ENCODE data around the gene IMP3. TPM values are rescaled to one million over a fixed set of nuclear protein-coding genes. Genes with fewer than 3 reads are reported as not detected.
"Not testable (repeated sequence)": the region's sequence is repeated elsewhere in the genome, so short reads cannot be mapped to it uniquely, and the experiment has no call there.

The IMP3 gene
- total RNA-seq, 1 donor from 2014 or later: 106 TPM

- intact Hi-C loops (cut with micrococcal nuclease): loop anchor here (1.0 to 10.0 kb wide), 5 partner anchors 34 to 264 kb away; partner anchors contain the start of genes FBXO22 and PTPN9
- DNase-seq (ENCODE audit: low spot score): no peak
- peaks cover 29% of the 10 kb centered on the region for H3K4me1 Mint-ChIP-seq (ENCODE audit: low read depth)
These were observed 1.1 kb upstream of the IMP3 start for GRCh38 chr15:75641179-75641503.

GRCh38 chr15:75640483-75641178 is 607 bp upstream of the IMP3 start:
- H3K27me3 Mint-ChIP-seq (ENCODE audit: low read depth): peaks cover 2% of the 10 kb centered on the region
- intact Hi-C loops (cut with micrococcal nuclease): loop anchor here (1.0 to 10.0 kb wide), 8 partner anchors 15 to 272 kb away; partner anchors contain the start of genes FBXO22, MAN2C1, PTPN9 and SIN3A
- H3K27ac Mint-ChIP-seq: peak overlapping the region; percentile 93
- H3K36me3 Mint-ChIP-seq (ENCODE audit: low read depth): peaks cover 28% of the 10 kb centered on the region
- H3K4me3 Mint-ChIP-seq (ENCODE audit: low read depth): peak overlapping the region; percentile 92
- DNase-seq (ENCODE audit: low spot score): peak; percentile 62
- no peaks in the 10 kb centered on the region for H3K9me3 Mint-ChIP-seq
- peaks cover 31% of the 10 kb centered on the region for H3K4me1 Mint-ChIP-seq (ENCODE audit: low read depth)

More at GRCh38 chr15:75641179-75641503, 1.1 kb upstream of the IMP3 start:
- peak overlapping the region; percentile 93 for H3K27ac Mint-ChIP-seq
- peaks cover 28% of the 10 kb centered on the region for H3K36me3 Mint-ChIP-seq (ENCODE audit: low read depth)
- peak overlapping the region; percentile 92 for H3K4me3 Mint-ChIP-seq (ENCODE audit: low read depth)
- H3K9me3 Mint-ChIP-seq: no peaks in the 10 kb centered on the region
- H3K27me3 Mint-ChIP-seq (ENCODE audit: low read depth): peaks cover 2% of the 10 kb centered on the region

GRCh38 chr15:75639191-75639708 is 774 bp downstream of the IMP3 start:
- peaks cover 2% of the 10 kb centered on the region for H3K27me3 Mint-ChIP-seq (ENCODE audit: low read depth)
- intact Hi-C loops (cut with micrococcal nuclease): no loop called here

GRCh38 chr15:75637245-75638009 is 2.6 kb downstream of the IMP3 start:
- intact Hi-C loops (cut with micrococcal nuclease): no loop called here
- no peak for DNase-seq (ENCODE audit: low spot score)
- H3K27ac Mint-ChIP-seq: no peak overlapping the region
- peaks cover 28% of the 10 kb centered on the region for H3K36me3 Mint-ChIP-seq (ENCODE audit: low read depth)
- H3K4me3 Mint-ChIP-seq (ENCODE audit: low read depth): peak overlapping the region; percentile 92
- peaks cover 29% of the 10 kb centered on the region for H3K4me1 Mint-ChIP-seq (ENCODE audit: low read depth)
- H3K9me3 Mint-ChIP-seq: no peaks in the 10 kb centered on the region
- H3K27me3 Mint-ChIP-seq (ENCODE audit: low read depth): peaks cover 2% of the 10 kb centered on the region

More at GRCh38 chr15:75639191-75639708, 774 bp downstream of the IMP3 start:
- peaks cover 28% of the 10 kb centered on the region for H3K36me3 Mint-ChIP-seq (ENCODE audit: low read depth)
- H3K4me3 Mint-ChIP-seq (ENCODE audit: low read depth): peak overlapping the region; percentile 92
- no peaks in the 10 kb centered on the region for H3K9me3 Mint-ChIP-seq
- H3K27ac Mint-ChIP-seq: peak overlapping the region; percentile 93
- DNase-seq (ENCODE audit: low spot score): no peak
- peaks cover 29% of the 10 kb centered on the region for H3K4me1 Mint-ChIP-seq (ENCODE audit: low read depth)

GRCh38 chr15:75636026-75636425 is 4.0 kb downstream of the IMP3 start:
- intact Hi-C loops (cut with micrococcal nuclease): no loop called here
- H3K4me3 Mint-ChIP-seq (ENCODE audit: low read depth): no peak overlapping the region
- H3K4me1 Mint-ChIP-seq (ENCODE audit: low read depth): peaks cover 25% of the 10 kb centered on the region
- H3K36me3 Mint-ChIP-seq (ENCODE audit: low read depth): peaks cover 28% of the 10 kb centered on the region
- no peaks in the 10 kb centered on the region for H3K9me3 Mint-ChIP-seq
- DNase-seq (ENCODE audit: low spot score): no peak
- no peak overlapping the region for H3K27ac Mint-ChIP-seq
- H3K27me3 Mint-ChIP-seq (ENCODE audit: low read depth): no peaks in the 10 kb centered on the region

- H3K9me3 Mint-ChIP-seq; H3K4me3 Mint-ChIP-seq (ENCODE audit: low read depth); intact Hi-C loops (cut with micrococcal nuclease); H3K27me3 Mint-ChIP-seq (ENCODE audit: low read depth); H3K27ac Mint-ChIP-seq; DNase-seq (ENCODE audit: low spot score): not testable (repeated sequence)
- Mint-ChIP-seq H3K4me1 (ENCODE audit: low read depth) (peaks cover 18% of the 10 kb centered on the region), H3K36me3 (ENCODE audit: low read depth) (peaks cover 22% of the 10 kb centered on the region)
These were observed 6.1 kb downstream of the IMP3 start for GRCh38 chr15:75633922-75634321.

GRCh38 chr15:75631935-75632334 is 8.1 kb downstream of the IMP3 start:
- H3K4me1 Mint-ChIP-seq (ENCODE audit: low read depth): peaks cover 11% of the 10 kb centered on the region
- H3K4me3 Mint-ChIP-seq (ENCODE audit: low read depth): no peak overlapping the region
- H3K27me3 Mint-ChIP-seq (ENCODE audit: low read depth): no peaks in the 10 kb centered on the region
- H3K36me3 Mint-ChIP-seq (ENCODE audit: low read depth): peaks cover 2% of the 10 kb centered on the region
- no peaks in the 10 kb centered on the region for H3K9me3 Mint-ChIP-seq
- DNase-seq (ENCODE audit: low spot score): no peak
- intact Hi-C loops (cut with micrococcal nuclease): no loop called here
- no peak overlapping the region for H3K27ac Mint-ChIP-seq

- intact Hi-C loops (cut with micrococcal nuclease): loop anchor here (1.0 to 10.0 kb wide), 6 partner anchors 15 to 841 kb away; partner anchors contain the start of genes CSK, IMP3, MAN2C1 and PTPN9
- Mint-ChIP-seq H3K4me1 (ENCODE audit: low read depth) (peaks cover 33% of the 10 kb centered on the region), H3K36me3 (ENCODE audit: low read depth) (peaks cover 14% of the 10 kb centered on the region), H3K4me3 (ENCODE audit: low read depth) (peak within 1 kb of the TSS; percentile 92), H3K27ac (peak within 1 kb of the TSS; percentile 97), H3K27me3 (ENCODE audit: low read depth) (no peaks in the 10 kb centered on the region), H3K9me3 (no peaks in the 10 kb centered on the region)
- peak; percentile 88 for DNase-seq (ENCODE audit: low spot score)
These were observed 14.3 kb downstream of the IMP3 start, which contains the start of gene SNUPN for GRCh38 chr15:75625542-75626347. Gene SNUPN (minus strand): TSS chr15:75625725. CDS start chr15:75621051, 4,674 bp downstream.

- peaks cover 37% of the 10 kb centered on the region for H3K36me3 Mint-ChIP-seq (ENCODE audit: low read depth)
- peaks cover 37% of the 10 kb centered on the region for H3K4me1 Mint-ChIP-seq (ENCODE audit: low read depth)
- H3K27me3 Mint-ChIP-seq (ENCODE audit: low read depth): no peaks in the 10 kb centered on the region
- intact Hi-C loops (cut with micrococcal nuclease): loop anchor here (10.0 kb wide), 1 partner anchor 838 kb away; the partner anchor contains the start of gene CSK
- no peak for DNase-seq (ENCODE audit: low spot score)
- no peaks in the 10 kb centered on the region for H3K9me3 Mint-ChIP-seq
- H3K4me3 Mint-ChIP-seq (ENCODE audit: low read depth): no peak overlapping the region
- peak overlapping the region; percentile 76 for H3K27ac Mint-ChIP-seq
These were observed 17.5 kb downstream of the IMP3 start for GRCh38 chr15:75622505-75622904.

GRCh38 chr15:75620841-75621391 is 19.1 kb downstream of the IMP3 start:
- intact Hi-C loops (cut with micrococcal nuclease): loop anchor here (10.0 kb wide), 1 partner anchor 836 kb away; the partner anchor contains the start of gene CSK
- H3K36me3 Mint-ChIP-seq (ENCODE audit: low read depth): peaks cover 52% of the 10 kb centered on the region
- peaks cover 25% of the 10 kb centered on the region for H3K4me1 Mint-ChIP-seq (ENCODE audit: low read depth)
- DNase-seq (ENCODE audit: low spot score): no peak
- peak overlapping the region; percentile 39 for H3K4me3 Mint-ChIP-seq (ENCODE audit: low read depth)
- H3K27ac Mint-ChIP-seq: peak overlapping the region; percentile 86
- no peaks in the 10 kb centered on the region for H3K27me3 Mint-ChIP-seq (ENCODE audit: low read depth)
- H3K9me3 Mint-ChIP-seq: no peaks in the 10 kb centered on the region

- H3K9me3 Mint-ChIP-seq: no peaks in the 10 kb centered on the region
- DNase-seq (ENCODE audit: low spot score): no peak
- peaks cover 57% of the 10 kb centered on the region for H3K36me3 Mint-ChIP-seq (ENCODE audit: low read depth)
- no peak overlapping the region for H3K4me3 Mint-ChIP-seq (ENCODE audit: low read depth)
- H3K27me3 Mint-ChIP-seq (ENCODE audit: low read depth): no peaks in the 10 kb centered on the region
- H3K27ac Mint-ChIP-seq: peak overlapping the region; percentile 86
- H3K4me1 Mint-ChIP-seq (ENCODE audit: low read depth): peaks cover 25% of the 10 kb centered on the region
- intact Hi-C loops (cut with micrococcal nuclease): loop anchor here (10.0 kb wide), 1 partner anchor 835 kb away; the partner anchor contains the start of gene CSK
These were observed 19.8 kb downstream of the IMP3 start for GRCh38 chr15:75620058-75620820.
